ENCODE results near the gene ADAMTSL3.

Gene ADAMTSL3

GRCh38 chr15:83657549-83657948, 3.6 kb downstream of the ADAMTSL3 start:
- DNase-seq (ENCODE audit: extremely low read depth, insufficient read length): no peak
- TF ChIP-seq CTCF (IDR thresholded peaks at IDR 0.05; ENCODE audit: insufficient read depth, low read length, poor library complexity, severe bottlenecking): peak; percentile 49
- H3K27me3 ChIP-seq (replicated peaks; ENCODE audit: control insufficient read depth, insufficient read depth, low read length): no peaks in the 10 kb centered on the region
- no peak overlapping the region for H3K4me3 ChIP-seq (replicated peaks; ENCODE audit: low read depth, low read length)
- H3K36me3 ChIP-seq (ENCODE audit: control insufficient read depth, insufficient read depth, low read length): no peaks in the 10 kb centered on the region

GRCh38 chr15:83658430-83659416, 4.8 kb downstream of the ADAMTSL3 start:
- TF ChIP-seq CTCF (IDR thresholded peaks at IDR 0.05; ENCODE audit: insufficient read depth, low read length, poor library complexity, severe bottlenecking): no peak
- DNase-seq (ENCODE audit: extremely low read depth, insufficient read length): no peak
- H3K36me3 ChIP-seq (ENCODE audit: control insufficient read depth, insufficient read depth, low read length): no peaks in the 10 kb centered on the region
- H3K4me3 ChIP-seq (replicated peaks; ENCODE audit: low read depth, low read length): no peak overlapping the region
- no peaks in the 10 kb centered on the region for H3K27me3 ChIP-seq (replicated peaks; ENCODE audit: control insufficient read depth, insufficient read depth, low read length)

- no peak for TF ChIP-seq CTCF (IDR thresholded peaks at IDR 0.05; ENCODE audit: insufficient read depth, low read length, poor library complexity, severe bottlenecking)
- DNase-seq (ENCODE audit: extremely low read depth, insufficient read length): no peak
- Histone ChIP-seq H3K36me3 (ENCODE audit: control insufficient read depth, insufficient read depth, low read length) (no peaks in the 10 kb centered on the region), H3K4me3 (replicated peaks; ENCODE audit: low read depth, low read length) (no peak overlapping the region), H3K27me3 (replicated peaks; ENCODE audit: control insufficient read depth, insufficient read depth, low read length) (no peaks in the 10 kb centered on the region)
Observed at GRCh38 chr15:83659417-83659812, 5.5 kb downstream of the ADAMTSL3 start.

- Histone ChIP-seq H3K27me3 (replicated peaks; ENCODE audit: control insufficient read depth, insufficient read depth, low read length) (no peaks in the 10 kb centered on the region), H3K4me3 (replicated peaks; ENCODE audit: low read depth, low read length) (no peak overlapping the region), H3K36me3 (ENCODE audit: control insufficient read depth, insufficient read depth, low read length) (no peaks in the 10 kb centered on the region)
- DNase-seq (ENCODE audit: extremely low read depth, insufficient read length): no peak
- no peak for TF ChIP-seq CTCF (IDR thresholded peaks at IDR 0.05; ENCODE audit: insufficient read depth, low read length, poor library complexity, severe bottlenecking)
Observed at GRCh38 chr15:83665480-83665879, 11.6 kb downstream of the ADAMTSL3 start.

GRCh38 chr15:83670672-83671229, 16.8 kb downstream of the ADAMTSL3 start:
- TF ChIP-seq CTCF (IDR thresholded peaks at IDR 0.05; ENCODE audit: insufficient read depth, low read length, poor library complexity, severe bottlenecking): no peak
- DNase-seq (ENCODE audit: extremely low read depth, insufficient read length): no peak
- H3K4me3 ChIP-seq (replicated peaks; ENCODE audit: low read depth, low read length): no peak overlapping the region

More at GRCh38 chr15:83670672-83671229, 16.8 kb downstream of the ADAMTSL3 start:
- Histone ChIP-seq H3K27me3 (replicated peaks; ENCODE audit: control insufficient read depth, insufficient read depth, low read length) (no peaks in the 10 kb centered on the region), H3K36me3 (ENCODE audit: control insufficient read depth, insufficient read depth, low read length) (no peaks in the 10 kb centered on the region)

Data from GM06990 (cell line).